Smooth muscle cell (in vitro differentiated cells): Measurements from ENCODE around the gene LSM10. TPM values are rescaled to one million over a fixed set of nuclear protein-coding genes. Genes with fewer than 3 reads are reported as not detected.

Source experiments
- DNase-seq: peaks from one replicate; lab custom pipeline; 2025; ENCODE audit not compliant: unreplicated experiment; lab: John Stamatoyannopoulos, UW
- H2AFZ ChIP-seq: fragments of 200-600 bp; sonication (generic); 2 replicates; pipeline ENCODE4 v1.6.0; 2016; ENCODE audit warnings: antibody characterized with exemption, low read depth, mild to moderate bottlenecking
- H3F3A ChIP-seq: fragments of 200-600 bp; sonication (generic); 2 replicates; pipeline ENCODE4 v1.6.0; 2017; ENCODE audit warnings: antibody characterized with exemption, low read depth
- H3K27ac ChIP-seq: fragments of 200-600 bp; sonication (generic); 2 replicates; pipeline ENCODE4 v1.5.1; 2016; ENCODE audit warnings: low read depth, mild to moderate bottlenecking
- H3K27me3 ChIP-seq: fragments of 200-600 bp; sonication (generic); 2 replicates; pipeline ENCODE4 v1.6.1; 2016; ENCODE audit warnings: low read depth, mild to moderate bottlenecking
- H3K36me3 ChIP-seq: fragments of 200-600 bp; sonication (generic); 2 replicates; pipeline ENCODE4 v1.5.1; 2016; ENCODE audit warnings: low read depth
- H3K4me1 ChIP-seq: fragments of 200-600 bp; sonication (generic); 2 replicates; pipeline ENCODE4 v1.5.1; 2016; ENCODE audit warnings: low read depth
- H3K4me2 ChIP-seq: fragments of 200-600 bp; sonication (generic); 2 replicates; pipeline ENCODE4 v1.6.0; 2016; ENCODE audit warnings: mild to moderate bottlenecking
- H3K4me3 ChIP-seq: fragments of 200-600 bp; sonication (generic); 2 replicates; pipeline ENCODE4 v1.5.1; 2016; ENCODE audit warnings: mild to moderate bottlenecking
- H3K79me2 ChIP-seq: fragments of 200-600 bp; sonication (generic); 2 replicates; pipeline ENCODE4 v1.6.0; 2016; ENCODE audit warnings: low read depth, mild to moderate bottlenecking
- H3K9ac ChIP-seq: fragments of 200-600 bp; sonication (generic); 2 replicates; pipeline ENCODE4 v1.6.0; 2016; ENCODE audit warnings: low read depth
- H3K9me3 ChIP-seq: fragments of 200-600 bp; sonication (generic); replicated peaks from 2 replicates; pipeline ENCODE4 v1.5.1; 2016; ENCODE audit warnings: low read depth
- H4K20me1 ChIP-seq: fragments of 200-600 bp; sonication (generic); 2 replicates; pipeline ENCODE4 v1.6.0; 2016; ENCODE audit warnings: low read depth
- WGBS: methylation state at CpG from one replicate; pipeline ENCODE4 v1.1.7; 2016; ENCODE audit warnings: low lambda C conversion rate; 5-methylcytosine and 5-hydroxymethylcytosine counted together
- polyA plus RNA-seq: library from polyadenylated mRNA; unstranded; fragments of >200 nt; fragmentation: Nextera tagmentation; extraction: Ambion mirVana; gene quantifications from 2 replicates; pipeline ENCODE4 v1.2.1, GENCODE V29; 2016
- total RNA-seq: library from RNA; depleted of rRNA; stranded (reverse); fragments of >200 nt; gene quantifications from 2 replicates; pipeline ENCODE4 v1.2.3, GENCODE V29; 2014
- TF ChIP-seq, protein P1 (sequence below): fragments of 200-600 bp; sonication (generic); IDR thresholded peaks from 2 replicates; pipeline ENCODE4 v1.5.1; 2017; ENCODE audit warnings: borderline replicate concordance, mild to moderate bottlenecking, antibody characterized with exemption; ENCODE audit not compliant: insufficient read depth, poor library complexity, severe bottlenecking

LSM10 gene
- total and polyA plus RNA-seq, 2 experiments from 2014 or later, result 12.2 to 72.9 TPM

DNA sequence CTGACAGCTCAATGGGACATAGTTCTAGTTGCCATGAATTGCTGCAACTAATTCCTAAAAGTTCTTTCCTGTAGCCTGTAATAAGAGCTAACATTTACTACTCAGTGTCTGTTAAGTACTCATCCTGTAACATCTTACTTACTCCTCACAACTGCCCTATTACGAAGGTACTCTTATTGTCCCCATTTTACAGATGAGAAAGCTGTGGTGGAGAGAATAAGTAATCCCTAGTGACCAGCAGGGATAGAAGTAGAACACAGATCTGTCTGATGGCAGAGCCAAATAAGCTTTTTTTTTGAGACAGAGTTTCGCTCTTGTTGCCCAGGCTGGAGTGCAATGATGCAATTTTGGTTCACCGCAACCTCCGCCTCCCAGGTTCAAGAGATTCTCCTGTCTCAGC lies 15.0 kb downstream of the LSM10 start:
- Histone ChIP-seq H2AFZ (no peak overlapping the region), H3K36me3 (no peaks in the 10 kb centered on the region), H3K79me2 (peaks cover 79% of the 10 kb centered on the region), H3K27me3 (no peaks in the 10 kb centered on the region), H3K9ac (no peak overlapping the region), H4K20me1 (peaks cover 65% of the 10 kb centered on the region), H3K9me3 (no peaks in the 10 kb centered on the region), H3K27ac (no peak overlapping the region), H3F3A (peaks cover 8% of the 10 kb centered on the region), H3K4me2 (no peak overlapping the region), H3K4me3 (no peak overlapping the region), H3K4me1 (peaks cover 17% of the 10 kb centered on the region)
- DNase-seq, result no peak
- 100% methylated on average over 4 of the region's 4 CpGs for WGBS
- TF ChIP-seq, protein P1, sequence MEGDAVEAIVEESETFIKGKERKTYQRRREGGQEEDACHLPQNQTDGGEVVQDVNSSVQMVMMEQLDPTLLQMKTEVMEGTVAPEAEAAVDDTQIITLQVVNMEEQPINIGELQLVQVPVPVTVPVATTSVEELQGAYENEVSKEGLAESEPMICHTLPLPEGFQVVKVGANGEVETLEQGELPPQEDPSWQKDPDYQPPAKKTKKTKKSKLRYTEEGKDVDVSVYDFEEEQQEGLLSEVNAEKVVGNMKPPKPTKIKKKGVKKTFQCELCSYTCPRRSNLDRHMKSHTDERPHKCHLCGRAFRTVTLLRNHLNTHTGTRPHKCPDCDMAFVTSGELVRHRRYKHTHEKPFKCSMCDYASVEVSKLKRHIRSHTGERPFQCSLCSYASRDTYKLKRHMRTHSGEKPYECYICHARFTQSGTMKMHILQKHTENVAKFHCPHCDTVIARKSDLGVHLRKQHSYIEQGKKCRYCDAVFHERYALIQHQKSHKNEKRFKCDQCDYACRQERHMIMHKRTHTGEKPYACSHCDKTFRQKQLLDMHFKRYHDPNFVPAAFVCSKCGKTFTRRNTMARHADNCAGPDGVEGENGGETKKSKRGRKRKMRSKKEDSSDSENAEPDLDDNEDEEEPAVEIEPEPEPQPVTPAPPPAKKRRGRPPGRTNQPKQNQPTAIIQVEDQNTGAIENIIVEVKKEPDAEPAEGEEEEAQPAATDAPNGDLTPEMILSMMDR, result no peak

DNA sequence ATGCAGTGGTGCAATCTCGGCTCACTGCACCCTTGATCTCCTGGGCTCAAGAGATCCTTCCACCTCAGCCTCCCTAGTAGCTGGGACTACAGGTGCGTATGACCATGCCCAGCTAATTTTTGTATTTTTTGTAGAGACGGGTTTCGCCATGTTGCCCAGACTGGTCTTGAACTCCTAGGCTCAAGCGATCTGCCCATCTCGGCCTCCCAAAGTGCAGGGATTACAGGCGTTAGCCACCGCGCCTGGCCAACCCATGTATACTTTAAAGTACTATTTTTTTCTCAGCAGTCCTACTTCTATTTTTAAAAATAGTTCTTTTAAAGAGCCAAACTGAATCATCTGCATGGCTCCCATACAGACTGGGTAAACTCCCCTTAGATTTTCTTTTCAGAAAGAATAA lies 15.5 kb downstream of the LSM10 start:
- WGBS, result 92% methylated on average over 9 of the region's 9 CpGs
- Histone ChIP-seq H3K4me3 (no peak overlapping the region), H3K79me2 (peaks cover 83% of the 10 kb centered on the region), H3K4me1 (peaks cover 13% of the 10 kb centered on the region), H3K27me3 (no peaks in the 10 kb centered on the region), H3K36me3 (no peaks in the 10 kb centered on the region), H3K9me3 (no peaks in the 10 kb centered on the region), H4K20me1 (peaks cover 65% of the 10 kb centered on the region), H3K4me2 (no peak overlapping the region), H2AFZ (no peak overlapping the region), H3F3A (peaks cover 4% of the 10 kb centered on the region), H3K27ac (no peak overlapping the region), H3K9ac (no peak overlapping the region)
- no peak for DNase-seq
- TF ChIP-seq, protein P1, result no peak

GRCh38 chr1:36381405-36381804 lies 16.3 kb downstream of the LSM10 start:
- Histone ChIP-seq H3K9me3 (no peaks in the 10 kb centered on the region), H4K20me1 (peaks cover 66% of the 10 kb centered on the region), H2AFZ (no peak overlapping the region), H3K27me3 (no peaks in the 10 kb centered on the region), H3K4me3 (no peak overlapping the region), H3K36me3 (no peaks in the 10 kb centered on the region), H3F3A (no peaks in the 10 kb centered on the region), H3K4me2 (no peak overlapping the region), H3K79me2 (peaks cover 91% of the 10 kb centered on the region), H3K27ac (no peak overlapping the region), H3K4me1 (peaks cover 6% of the 10 kb centered on the region), H3K9ac (no peak overlapping the region)
- no peak for DNase-seq
- TF ChIP-seq, protein P1, result no peak
- WGBS, result 99% methylated on average over 5 of the region's 5 CpGs

- H3K27me3 ChIP-seq, result no peaks in the 10 kb centered on the region
- no peak overlapping the region for H3K4me2 ChIP-seq
- peaks cover 70% of the 10 kb centered on the region for H4K20me1 ChIP-seq
- peaks cover 5% of the 10 kb centered on the region for H3F3A ChIP-seq
- WGBS, result 86% methylated on average over 3 of the region's 3 CpGs
- no peaks in the 10 kb centered on the region for H3K9me3 ChIP-seq
- H3K9ac ChIP-seq, result no peak overlapping the region
- H3K36me3 ChIP-seq, result no peaks in the 10 kb centered on the region
- no peak for DNase-seq
- TF ChIP-seq, protein P1, result no peak
- peak overlapping the region; percentile 22 for H3K27ac ChIP-seq
- peaks cover 97% of the 10 kb centered on the region for H3K79me2 ChIP-seq
- no peak overlapping the region for H3K4me3 ChIP-seq
- H2AFZ ChIP-seq, result no peak overlapping the region
- peaks cover 6% of the 10 kb centered on the region for H3K4me1 ChIP-seq
These were observed 16.9 kb downstream of the LSM10 start for GRCh38 chr1:36380782-36381181.
